K562 (cell line): ENCODE data around the gene SLC35A2. TPM values are rescaled to one million over a fixed set of nuclear protein-coding genes. Genes with fewer than 3 reads are reported as not detected.

Experiments
- AFF4 ChIP-seq: sonication (generic); formaldehyde crosslinking; IDR thresholded peaks from 2 replicates; pipeline ENCODE4 v1.8.0; 2023; ENCODE audit warnings: mild to moderate bottlenecking, missing genetic modification reagents
- ARID1B ChIP-seq: fragments of 450-650 bp; IDR thresholded peaks from 2 replicates; pipeline ENCODE4 v1.6.1; 2016; ENCODE audit warnings: antibody characterized with exemption, mild to moderate bottlenecking, inconsistent platforms
- ATF2 ChIP-seq: sonication (generic); formaldehyde crosslinking; IDR thresholded peaks from 2 replicates; pipeline ENCODE4 v1.8.1; 2022; ENCODE audit warnings: missing genetic modification reagents
- BCLAF1 ChIP-seq, 2 experiments: fragments of 450-650 bp in 1 of 2; IDR thresholded peaks; 2 replicates each; pipeline ENCODE4 v1.6.1; 2011 to 2017; ENCODE audit warnings: low read depth in 2 of 2, antibody characterized with exemption in 1 of 2, borderline replicate concordance in 1 of 2, low read length in 1 of 2, mild to moderate bottlenecking in 1 of 2, mixed read lengths in 1 of 2; ENCODE audit not compliant: control insufficient read depth in 1 of 2
- COPS2 ChIP-seq: fragments of 450-650 bp; conservative IDR thresholded peaks from 2 replicates; pipeline ENCODE4 v1.6.1; 2016; ENCODE audit warnings: mild to moderate bottlenecking, moderate library complexity
- ELK3 ChIP-seq: fragments of 450-650 bp; formaldehyde crosslinking; IDR thresholded peaks from 2 replicates; pipeline ENCODE4 v1.4.0; 2020; ENCODE audit warnings: mild to moderate bottlenecking
- ESRRB ChIP-seq: fragments of 250-450 bp; sonication (Bioruptor Pico); IDR thresholded peaks from 2 replicates; pipeline ENCODE4 v1.5.0; 2020; ENCODE audit warnings: mild to moderate bottlenecking, moderate library complexity, borderline replicate concordance
- ETS1 ChIP-seq: conservative IDR thresholded peaks from 2 replicates; pipeline ENCODE4 v1.6.1; 2011; ENCODE audit warnings: low read depth, mild to moderate bottlenecking, low read length; ENCODE audit not compliant: control insufficient read depth
- MAZ ChIP-seq, 2 experiments: fragments of 450-650 bp in 1 of 2; sonication (generic) in 1 of 2; formaldehyde crosslinking; IDR thresholded peaks in 1 of 2; conservative IDR thresholded peaks in 1 of 2; 2 replicates each; pipeline versions ENCODE4 v1.4.0 to v1.5.0; 2020; ENCODE audit warnings: mild to moderate bottlenecking in 1 of 2, missing genetic modification reagents in 1 of 2
- SMAD2 ChIP-seq: fragments of 150-350 bp; IDR thresholded peaks from 2 replicates; pipeline ENCODE4 v1.6.1; 2014; ENCODE audit warnings: low read depth, mild to moderate bottlenecking, low read length
- SRSF3 ChIP-seq: fragments of 200-400 bp; formaldehyde crosslinking; IDR thresholded peaks from 2 replicates; pipeline ENCODE4 v1.6.1; 2016; ENCODE audit warnings: mild to moderate bottlenecking, low read length, moderate library complexity; ENCODE audit not compliant: insufficient read depth
- ZNF165 ChIP-seq: fragments of 250-450 bp; sonication (Bioruptor Pico); IDR thresholded peaks from 2 replicates; pipeline ENCODE4 v1.4.0; 2020; ENCODE audit warnings: borderline replicate concordance
- ZNF232 ChIP-seq: sonication (generic); formaldehyde crosslinking; IDR thresholded peaks from 2 replicates; pipeline ENCODE4 v1.8.0; 2022; ENCODE audit warnings: mild to moderate bottlenecking, missing genetic modification reagents
- ZNF76 ChIP-seq: fragments of 250-450 bp; sonication (Bioruptor Pico); IDR thresholded peaks from 2 replicates; pipeline ENCODE4 v1.4.0; 2020; ENCODE audit warnings: mild to moderate bottlenecking, moderate library complexity, borderline replicate concordance
- polyA plus RNA-seq, 8 experiments: library from polyadenylated mRNA; depleted of rRNA in 4 of 8; stranded (reverse) in 5 of 8; unstranded in 3 of 8; fragments of >200 nt; fragmentation: Nextera tagmentation in 2 of 8; fragmentation: Illumina TruSeq in 1 of 8; extraction: Ambion mirVana in 2 of 8; extraction: Trizol in 1 of 8; gene quantifications; 2 replicates each; pipeline versions ENCODE4 v1.2.1 to v1.2.3, GENCODE V29; 2011 to 2014; ENCODE audit warnings: inconsistent platforms in 1 of 8, missing spikeins in 1 of 8
- total RNA-seq, 7 experiments: library from RNA; depleted of rRNA in 6 of 7; stranded (reverse); fragments of >200 nt in 6 of 7; fragmentation: Illumina TruSeq in 2 of 7; extraction: Trizol in 2 of 7; gene quantifications; 2 replicates each; pipeline versions ENCODE4 v1.2.1 to v1.2.3, GENCODE V29; 2011 to 2021; ENCODE audit warnings: low replicate concordance in 1 of 7

The SLC35A2 gene
- total and polyA plus RNA-seq, 9 of the 15 experiments (the other 6 are each of a cell fraction or from before 2014, with no cell fraction given), result 3.3 to 38.9 (median 20.0) TPM

- TF ChIP-seq ELK3 (CRISPR knock-in tag), result no peak
- TF ChIP-seq ZNF165, result 0 out of 2 replicates have a peak, but pooled peaks have one; percentile 7
- TF ChIP-seq SRSF3, result no peak
- no peak; a peak in 1 of 4 replicates for TF ChIP-seq MAZ (CRISPR knock-in tag; conservative IDR thresholded peaks at IDR 0.05 in 1 of 2, IDR thresholded peaks at IDR 0.05 in 1 of 2)
- no peak for TF ChIP-seq BCLAF1 (IDR thresholded peaks at IDR 0.05; ENCODE audit: borderline replicate concordance in 1 of 2, control insufficient read depth in 1 of 2, low read depth in 2 of 2, low read length in 1 of 2)
- TF ChIP-seq ZNF76 (CRISPR knock-in tag), result no peak
- peak; percentile 42; the same call in 1 of the 2 replicates for TF ChIP-seq ARID1B
- TF ChIP-seq AFF4, result peak; percentile 47; the same call in 1 of the 2 replicates
- TF ChIP-seq ESRRB (CRISPR knock-in tag), result no peak
- TF ChIP-seq COPS2, result no peak
- no peak for TF ChIP-seq SMAD2
- peak; percentile 69 for TF ChIP-seq ETS1
- no peak for TF ChIP-seq ATF2 (CRISPR knock-in tag)
- TF ChIP-seq ZNF232, result no peak
These were observed 46.6 kb upstream of the SLC35A2 start (continued) for GRCh38 chrX:48957827-48958634.
